Measurements from ENCODE around the gene DNAJC25.

Gene DNAJC25

GRCh38 chr9:111674319-111674718 is 43.2 kb downstream of the DNAJC25 start:
- DNase-seq = no peak

- no peak for DNase-seq
These were observed 45.0 kb downstream of the DNAJC25 start for GRCh38 chr9:111676116-111676515.

- DNase-seq = no peak
These were observed 47.2 kb downstream of the DNAJC25 start for GRCh38 chr9:111678293-111678692.

GRCh38 chr9:111679199-111679598 is 48.1 kb downstream of the DNAJC25 start:
- no peak for DNase-seq

- no peak for DNase-seq
These were observed 52.3 kb downstream of the DNAJC25 start for GRCh38 chr9:111683392-111683791.

GRCh38 chr9:111691672-111692329 is 60.7 kb downstream of the DNAJC25 start:
- no peak for DNase-seq

GRCh38 chr9:111696796-111697195 is 65.7 kb downstream of the DNAJC25 start:
- DNase-seq = no peak

GRCh38 chr9:111700776-111701175 is 69.6 kb downstream of the DNAJC25 start:
- no peak for DNase-seq

Data from activated effector memory CD4-positive, alpha-beta T cell treated with Interleukin-2 at 50 U/mL for 16 hours (primary cell).